GM21723 (cell line): ENCODE data around the gene CLGN.
"Not testable (repeated sequence)": the region's sequence is repeated elsewhere in the genome, so short reads cannot be mapped to it uniquely, and the experiment has no call there.

ENCODE experiments used
- ATAC-seq: cut with Tn5 transposase; IDR thresholded peaks from one replicate; pipeline ENCODE4 v1.9.1; 2021; ENCODE audit warnings: mild to moderate bottlenecking, moderate library complexity; ENCODE audit not compliant: unreplicated experiment

Gene CLGN

GRCh38 chr4:140427106-140427918 lies at the start of gene CLGN:
Gene CLGN, minus strand, starts transcription at chr4:140427648. Its CDS starts 14,570 bp downstream, at chr4:140413078.
- peak; percentile 88 for ATAC-seq

- no peak for ATAC-seq
Measured at GRCh38 chr4:140472156-140472555, 44.7 kb upstream of the CLGN start.

GRCh38 chr4:140469791-140470733 lies 42.6 kb upstream of the CLGN start:
- ATAC-seq = no peak

GRCh38 chr4:140466146-140466545 lies 38.7 kb upstream of the CLGN start:
- ATAC-seq = no peak

- ATAC-seq = no peak
Measured at GRCh38 chr4:140463614-140464013, 36.2 kb upstream of the CLGN start.

- no peak for ATAC-seq
Measured at GRCh38 chr4:140463182-140463581, 35.7 kb upstream of the CLGN start.

- no peak for ATAC-seq
Measured at GRCh38 chr4:140450352-140450751, 22.9 kb upstream of the CLGN start.

GRCh38 chr4:140448830-140449229 lies 21.4 kb upstream of the CLGN start:
- no peak for ATAC-seq

GRCh38 chr4:140448162-140448561 lies 20.7 kb upstream of the CLGN start:
- ATAC-seq = no peak

GRCh38 chr4:140444347-140444746 lies 16.9 kb upstream of the CLGN start:
- ATAC-seq = not testable (repeated sequence)

- ATAC-seq = no peak
Measured at GRCh38 chr4:140439644-140440142, 12.2 kb upstream of the CLGN start.

GRCh38 chr4:140427919-140428471 lies 547 bp upstream of the CLGN start:
- no peak for ATAC-seq

- peak; percentile 14 for ATAC-seq
Measured at GRCh38 chr4:140426610-140427105, 790 bp downstream of the CLGN start.

GRCh38 chr4:140423106-140423505 lies 4.3 kb downstream of the CLGN start:
- ATAC-seq = no peak

GRCh38 chr4:140413130-140413969 lies 14.1 kb downstream of the CLGN start:
- not testable (repeated sequence) for ATAC-seq

- no peak for ATAC-seq
Measured at GRCh38 chr4:140408974-140409373, 18.5 kb downstream of the CLGN start.

GRCh38 chr4:140406292-140406691 lies 21.2 kb downstream of the CLGN start:
- no peak for ATAC-seq

- no peak for ATAC-seq
Measured at GRCh38 chr4:140400111-140400510, 27.3 kb downstream of the CLGN start.

- no peak for ATAC-seq
Measured at GRCh38 chr4:140395668-140396067, 31.8 kb downstream of the CLGN start.

GRCh38 chr4:140388015-140388414 lies 39.4 kb downstream of the CLGN start:
- ATAC-seq = no peak
